ENCODE results near the gene SERPINA10.

GRCh38 chr14:94310248-94310647 is 17.2 kb upstream of the SERPINA10 start:
- TF ChIP-seq CREM (IDR thresholded peaks at IDR 0.05; ENCODE audit: low read depth): no peak
- TF ChIP-seq CTCF (IDR thresholded peaks at IDR 0.05 in 2 of 3, conservative IDR thresholded peaks at IDR 0.05 in 1 of 3; ENCODE audit: control insufficient read depth in 2 of 3, extremely low read depth in 1 of 3, insufficient read depth in 1 of 3, low read depth in 3 of 3, low read length in 3 of 3): no peak
- no peak for TF ChIP-seq USF1 (IDR thresholded peaks at IDR 0.05; ENCODE audit: borderline replicate concordance, extremely low read length, insufficient read depth, low read depth, low read length)
- no peak for TF ChIP-seq ATF3 (IDR thresholded peaks at IDR 0.05; ENCODE audit: borderline replicate concordance, extremely low read depth, low read depth, low read length)
- TF ChIP-seq ZNF274 (IDR thresholded peaks at IDR 0.05; ENCODE audit: insufficient read depth, insufficient read length): no peak
- no peak for TF ChIP-seq BACH1 (IDR thresholded peaks at IDR 0.05; ENCODE audit: borderline replicate concordance)
- TF ChIP-seq ZNF207 (IDR thresholded peaks at IDR 0.05; ENCODE audit: borderline replicate concordance): no peak
- no peak for TF ChIP-seq E2F8 (IDR thresholded peaks at IDR 0.05; ENCODE audit: low read depth, partially characterized antibody)
- TF ChIP-seq JUNB (IDR thresholded peaks at IDR 0.05): no peak
- TF ChIP-seq TARDBP (IDR thresholded peaks at IDR 0.05; ENCODE audit: borderline replicate concordance): no peak
- TF ChIP-seq CHD2 (IDR thresholded peaks at IDR 0.05; ENCODE audit: borderline replicate concordance, low read depth, low read length): no peak
- no peak for TF ChIP-seq SUZ12 (IDR thresholded peaks at IDR 0.05; ENCODE audit: unreplicated experiment)
- no peak for TF ChIP-seq RELA (IDR thresholded peaks at IDR 0.05; ENCODE audit: borderline replicate concordance, partially characterized antibody)
- TF ChIP-seq BCLAF1 (IDR thresholded peaks at IDR 0.05): no peak

All from GM12878 (cell line).